GM23248 (cell line): ENCODE results near the gene ZNF668.

Experiments used
- EZH2 ChIP-seq: fragments of 200-600 bp; sonication (generic); IDR thresholded peaks from 2 replicates; pipeline ENCODE4 v1.6.1; 2018; ENCODE audit warnings: antibody characterized with exemption, mild to moderate bottlenecking; ENCODE audit not compliant: insufficient read depth, poor library complexity, severe bottlenecking
- EZH2phosphoT487 ChIP-seq: fragments of 200-600 bp; sonication (generic); IDR thresholded peaks from 2 replicates; pipeline ENCODE4 v1.6.1; 2018; ENCODE audit warnings: antibody characterized with exemption, moderate library complexity, mild to moderate bottlenecking, low read depth; ENCODE audit not compliant: insufficient read depth

DNA sequence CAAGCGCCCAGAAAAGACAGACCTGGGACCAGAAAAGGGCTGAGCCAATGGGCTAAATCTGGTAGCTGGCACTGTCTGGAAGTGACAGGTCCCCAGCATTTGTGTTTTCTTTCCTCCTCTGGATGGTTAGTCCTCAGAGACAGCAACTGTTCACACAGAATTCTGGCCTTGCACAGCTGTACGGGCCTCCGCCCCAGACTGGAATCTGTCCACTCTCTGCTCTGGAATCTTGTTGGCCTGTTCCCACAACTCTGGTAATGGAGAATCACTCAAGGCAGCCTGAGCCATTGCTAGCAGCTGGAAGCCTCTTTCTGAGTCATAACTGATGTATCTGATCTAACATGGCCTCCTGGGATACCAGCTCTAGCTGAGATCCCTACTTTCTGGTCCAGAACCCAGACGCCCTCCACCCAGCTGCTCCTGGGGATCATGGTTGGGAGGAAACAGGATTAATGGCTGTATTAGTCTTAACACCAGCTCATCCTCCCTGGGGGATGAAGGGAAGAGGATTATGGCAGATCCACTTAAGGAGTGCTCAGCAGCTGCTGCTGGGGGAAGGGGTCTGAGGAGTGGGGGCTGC is 9.1 kb downstream of the ZNF668 start:
- TF ChIP-seq EZH2 (no peak), EZH2phosphoT487 (no peak)
